Thymus (tissue), 11 donors: Measurements from ENCODE around the gene ZNF526. TPM values are rescaled to one million over a fixed set of nuclear protein-coding genes. Genes with fewer than 3 reads are reported as not detected.
A peak's percentile ranks its signal among the peaks of the same experiment; 100 is the strongest.

Source experiments
- DNase-seq, 9 donors: peaks; one replicate each; pipeline ENCODE4 v3.0.0-alpha.2; 2013; ENCODE audit warnings: low spot score in 9 of 9, low read depth in 6 of 9, missing footprints in 1 of 9
- H3K27ac ChIP-seq, 2 donors: one replicate each; pipeline ENCODE4 v1.5.1; 2013; ENCODE audit warnings: control low read depth in 1 of 2, low read depth in 1 of 2, low read length in 1 of 2, mild to moderate bottlenecking in 1 of 2, moderate library complexity in 1 of 2
- H3K27me3 ChIP-seq, 2 donors: one replicate each; pipeline ENCODE4 v1.5.1; 2013; ENCODE audit warnings: low read length in 1 of 2; ENCODE audit not compliant: control insufficient read depth in 2 of 2, insufficient read depth in 1 of 2
- H3K36me3 ChIP-seq, 2 donors: one replicate each; pipeline ENCODE4 v1.5.1; 2013; ENCODE audit warnings: low read length in 1 of 2, mild to moderate bottlenecking in 1 of 2, moderate library complexity in 1 of 2; ENCODE audit not compliant: control insufficient read depth in 2 of 2, insufficient read depth in 2 of 2
- H3K4me1 ChIP-seq, 2 donors: one replicate each; pipeline ENCODE4 v1.5.1; 2013; ENCODE audit warnings: low read length in 2 of 2; ENCODE audit not compliant: control insufficient read depth in 2 of 2, insufficient read depth in 2 of 2
- H3K4me3 ChIP-seq, 2 donors: one replicate each; pipeline ENCODE4 v1.5.1; 2013; ENCODE audit warnings: low read length in 2 of 2, control low read depth in 1 of 2, mild to moderate bottlenecking in 1 of 2
- H3K9me3 ChIP-seq, 2 donors: one replicate each; pipeline ENCODE4 v1.5.1; 2013; ENCODE audit warnings: low read length in 1 of 2, mild to moderate bottlenecking in 1 of 2; ENCODE audit not compliant: control insufficient read depth in 2 of 2, insufficient read depth in 1 of 2
- WGBS: extraction: QIAGEN DNeasy Blood & Tissue Kit; methylation state at CpG from one replicate; pipeline ENCODE4 v1.1.7; 2013; 5-methylcytosine and 5-hydroxymethylcytosine counted together
- polyA plus RNA-seq: library from polyadenylated mRNA; stranded (reverse); fragments of 200-250 nt; gene quantifications from one replicate; pipeline ENCODE4 v1.2.3, GENCODE V29; 2013
- total RNA-seq: library from RNA; stranded (reverse); fragments of 120-200 nt; gene quantifications from one replicate; pipeline ENCODE4 v1.2.4, GENCODE V29; 2013
- donor health status: healthy.

The ZNF526 gene
- total and polyA plus RNA-seq, 2 donors = 3.6 to 4.1 TPM

- 98% methylated on average over 11 of the region's 11 CpGs for WGBS
- DNase-seq = no peak
- Histone ChIP-seq H3K4me1 (peaks cover 0 to 8% of the 10 kb centered on the region in 2 donors), H3K4me3 (no peak overlapping the region), H3K36me3 (peaks cover 82 to 86% of the 10 kb centered on the region in 2 donors), H3K27me3 (no peaks in the 10 kb centered on the region), H3K27ac (no peak overlapping the region), H3K9me3 (no peaks in the 10 kb centered on the region)
Measured at GRCh38 chr19:42208612-42209011, 11.5 kb upstream of the ZNF526 start.

GRCh38 chr19:42212886-42213285, 7.2 kb upstream of the ZNF526 start:
- no peak overlapping the region for H3K4me3 ChIP-seq
- DNase-seq = no peak
- peaks cover 61 to 67% of the 10 kb centered on the region in 2 donors for H3K36me3 ChIP-seq
- peaks cover 20 to 23% of the 10 kb centered on the region in 2 donors for H3K4me1 ChIP-seq
- 83% methylated on average over 1 of the region's 1 CpG for WGBS
- H3K27me3 ChIP-seq = no peaks in the 10 kb centered on the region
- H3K9me3 ChIP-seq = no peaks in the 10 kb centered on the region
- no peak overlapping the region for H3K27ac ChIP-seq

GRCh38 chr19:42214810-42215485, 5.2 kb upstream of the ZNF526 start:
- H3K36me3 ChIP-seq = peaks cover 41 to 47% of the 10 kb centered on the region in 2 donors
- H3K27me3 ChIP-seq = no peaks in the 10 kb centered on the region
- H3K9me3 ChIP-seq = peaks cover 0 to 4% of the 10 kb centered on the region in 2 donors
- peaks cover 27 to 40% of the 10 kb centered on the region in 2 donors for H3K4me1 ChIP-seq
- WGBS = 93% methylated on average over 11 of the region's 11 CpGs
- no peak overlapping the region for H3K27ac ChIP-seq
- no peak for DNase-seq
- H3K4me3 ChIP-seq = no peak overlapping the region

- peaks cover 37 to 51% of the 10 kb centered on the region in 2 donors for H3K4me1 ChIP-seq
- H3K9me3 ChIP-seq = peaks cover 0 to 4% of the 10 kb centered on the region in 2 donors
- DNase-seq = peak in 2 of 9 donors; percentile 51 to 52
- H3K27ac ChIP-seq = peak overlapping the region; percentile 84 to 85
- WGBS = under 1% methylated on average over 79 of the region's 79 CpGs
- peaks cover 31 to 35% of the 10 kb centered on the region in 2 donors for H3K36me3 ChIP-seq
- H3K27me3 ChIP-seq = no peaks in the 10 kb centered on the region
- H3K4me3 ChIP-seq = peak overlapping the region; percentile 79 to 98
Measured at GRCh38 chr19:42216653-42217519, 3.2 kb upstream of the ZNF526 start.

GRCh38 chr19:42217520-42218437, 2.3 kb upstream of the ZNF526 start, which contains the start of gene DEDD2:
DEDD2 (minus strand) TSS chr19:42217677; CDS start chr19:42217007, 670 bp downstream.
- Histone ChIP-seq H3K4me1 (peaks cover 37 to 51% of the 10 kb centered on the region in 2 donors), H3K27ac (peak within 1 kb of the TSS; percentile 85 to 92), H3K4me3 (peak within 1 kb of the TSS; percentile 79 to 98), H3K9me3 (peaks cover 0 to 4% of the 10 kb centered on the region in 2 donors), H3K27me3 (no peaks in the 10 kb centered on the region), H3K36me3 (peaks cover 28 to 30% of the 10 kb centered on the region in 2 donors)
- WGBS = 20% methylated on average over 57 of the region's 57 CpGs
- DNase-seq = peak; percentile 96 to 99 (median 98)

GRCh38 chr19:42220751-42221097, 612 bp downstream of the ZNF526 start:
- Histone ChIP-seq H3K4me1 (peaks cover 27 to 44% of the 10 kb centered on the region in 2 donors), H3K4me3 (peak overlapping the region; percentile 65 to 87), H3K36me3 (peaks cover 19 to 20% of the 10 kb centered on the region in 2 donors), H3K27ac (peak overlapping the region; percentile 74 to 87), H3K27me3 (no peaks in the 10 kb centered on the region), H3K9me3 (peaks cover 0 to 4% of the 10 kb centered on the region in 2 donors)
- 7% methylated on average over 6 of the region's 6 CpGs for WGBS
- DNase-seq = no peak

GRCh38 chr19:42224940-42225717, 5.0 kb downstream of the ZNF526 start:
- no peak overlapping the region for H3K27ac ChIP-seq
- H3K4me1 ChIP-seq = peaks cover 10% of the 10 kb centered on the region in 2 donors
- WGBS = 98% methylated on average over 37 of the region's 37 CpGs
- peaks cover 54 to 59% of the 10 kb centered on the region in 2 donors for H3K36me3 ChIP-seq
- H3K27me3 ChIP-seq = no peaks in the 10 kb centered on the region
- no peak overlapping the region for H3K4me3 ChIP-seq
- DNase-seq = no peak
- H3K9me3 ChIP-seq = no peaks in the 10 kb centered on the region

GRCh38 chr19:42225718-42226292, 5.7 kb downstream of the ZNF526 start:
- Histone ChIP-seq H3K36me3 (peaks cover 61 to 65% of the 10 kb centered on the region in 2 donors), H3K9me3 (no peaks in the 10 kb centered on the region), H3K4me1 (peaks cover 6% of the 10 kb centered on the region in 2 donors), H3K27ac (no peak overlapping the region), H3K4me3 (no peak overlapping the region), H3K27me3 (no peaks in the 10 kb centered on the region)
- no peak for DNase-seq
- 98% methylated on average over 33 of the region's 33 CpGs for WGBS
